NCI-H2107 (cell line): ENCODE data around the gene KLF11.
A peak's percentile ranks its signal among the peaks of the same experiment; 100 is the strongest.

Experiments
- DNase-seq: peaks from one replicate; lab custom pipeline; 2025; lab: John Stamatoyannopoulos, UW

Gene KLF11

DNA sequence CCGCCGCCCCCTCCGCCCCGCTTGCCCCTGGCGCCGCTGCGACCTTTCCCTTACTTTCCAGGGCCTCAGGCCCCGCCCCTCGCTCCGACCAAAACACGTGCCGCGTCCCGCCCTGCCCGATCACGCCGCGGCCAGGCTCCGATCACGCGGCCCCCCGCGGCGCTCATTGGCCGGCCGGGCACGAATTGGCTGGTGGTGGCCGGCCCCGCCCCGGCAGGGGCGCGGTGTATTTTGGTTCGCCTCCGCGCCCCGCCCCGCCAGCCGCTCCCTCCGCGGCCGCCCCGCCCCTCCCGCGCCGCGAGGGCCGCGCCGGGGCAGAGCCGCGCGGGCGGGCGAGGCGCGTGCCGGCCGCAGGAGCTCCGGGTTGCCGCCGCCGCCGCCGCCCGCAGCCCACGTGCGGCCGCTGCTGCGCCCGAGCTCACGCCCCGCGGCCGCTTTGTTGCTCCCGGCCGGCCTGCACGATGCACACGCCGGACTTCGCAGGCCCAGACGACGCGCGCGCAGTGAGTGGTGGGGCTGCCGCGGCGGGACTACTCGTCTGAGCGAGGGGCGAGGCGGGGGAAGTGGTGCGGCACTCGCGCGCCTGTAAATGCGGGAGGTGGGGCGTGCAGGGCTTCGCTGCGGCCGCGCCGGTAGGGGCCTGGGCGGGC is at the start of gene KLF11:
KLF11 (plus strand) TSS at position 295 of the 650 bp plus-strand sequence; CDS start at position 462, 167 bp downstream.
- peak; percentile 25 for DNase-seq

DNA sequence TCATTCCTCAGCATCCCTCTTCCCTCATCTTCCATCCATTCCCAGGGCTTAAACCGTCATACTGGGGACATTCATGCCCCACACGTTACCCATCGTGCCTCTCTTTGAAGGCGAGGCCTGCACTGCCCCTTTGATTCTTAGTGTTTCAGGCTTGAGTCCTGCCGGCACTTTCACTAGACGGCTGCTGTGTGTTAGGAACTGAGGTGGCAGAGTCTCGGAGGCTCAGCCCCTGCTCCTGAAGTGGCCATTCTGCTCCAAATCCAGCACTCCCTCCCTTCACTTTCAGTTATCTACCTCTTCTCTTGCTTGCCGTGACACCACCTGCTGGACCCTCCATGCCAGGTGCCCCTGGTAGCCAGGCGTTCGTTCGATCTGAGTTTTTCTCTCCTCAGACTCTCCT is 48.9 kb upstream of the KLF11 start:
- no peak for DNase-seq

DNA sequence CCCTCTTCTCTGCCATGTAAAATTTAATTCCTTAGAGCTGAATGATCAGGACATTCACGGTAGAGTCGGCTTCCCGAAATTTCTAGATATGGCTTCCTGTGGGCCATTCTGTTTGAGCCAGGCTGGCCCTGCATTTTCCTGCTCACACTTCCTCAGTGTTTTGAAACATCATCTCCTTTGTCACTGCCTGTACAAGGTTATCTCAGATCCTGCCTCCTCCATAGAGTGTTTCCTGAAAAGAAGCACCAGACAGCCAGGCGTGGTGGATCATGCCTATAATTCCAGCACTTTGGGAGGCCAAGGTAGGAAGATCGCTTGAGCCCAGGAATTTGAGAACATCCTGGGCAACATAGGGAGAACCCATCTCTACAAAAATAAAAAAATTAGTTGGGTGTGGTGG is 48.3 kb upstream of the KLF11 start:
- no peak for DNase-seq

DNA sequence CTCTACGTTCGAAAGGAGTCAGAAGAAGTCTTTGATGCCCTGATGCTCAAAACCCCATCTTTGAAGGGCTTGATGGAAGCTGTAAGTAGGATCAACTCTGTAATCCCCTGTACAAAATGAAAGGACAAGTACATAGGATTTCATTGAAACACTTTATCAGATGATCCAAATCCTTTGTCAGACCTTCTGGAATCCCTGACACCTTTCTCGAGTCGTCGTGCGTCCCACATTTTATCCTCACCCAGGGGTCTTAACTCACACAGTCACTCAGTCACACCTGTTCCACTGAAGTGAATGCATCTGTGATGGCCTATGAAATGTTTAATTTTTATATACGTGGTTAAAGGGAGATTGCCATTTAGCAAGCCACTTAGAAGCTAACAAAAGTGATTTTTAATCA is 47.0 kb upstream of the KLF11 start:
- no peak for DNase-seq

DNA sequence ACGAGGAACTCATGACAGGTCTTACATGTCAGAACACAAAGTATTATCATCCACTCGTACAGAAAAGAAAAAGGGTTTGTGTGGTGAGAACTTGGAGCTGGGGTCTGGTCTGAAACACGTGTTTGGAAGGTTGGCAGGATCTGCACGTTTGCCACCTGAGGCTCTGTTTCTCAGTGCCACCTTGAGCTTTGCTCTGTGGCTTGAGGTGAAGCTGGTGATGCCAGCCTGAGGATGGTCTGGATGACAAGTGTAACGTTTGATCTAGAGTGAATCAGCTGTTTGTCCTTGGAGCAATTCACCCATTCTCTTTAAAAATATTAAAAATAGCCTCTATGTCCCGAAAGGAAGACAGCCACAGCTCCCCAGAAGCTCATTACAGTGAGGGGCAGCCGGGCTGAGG is 45.4 kb upstream of the KLF11 start:
- no peak for DNase-seq

DNA sequence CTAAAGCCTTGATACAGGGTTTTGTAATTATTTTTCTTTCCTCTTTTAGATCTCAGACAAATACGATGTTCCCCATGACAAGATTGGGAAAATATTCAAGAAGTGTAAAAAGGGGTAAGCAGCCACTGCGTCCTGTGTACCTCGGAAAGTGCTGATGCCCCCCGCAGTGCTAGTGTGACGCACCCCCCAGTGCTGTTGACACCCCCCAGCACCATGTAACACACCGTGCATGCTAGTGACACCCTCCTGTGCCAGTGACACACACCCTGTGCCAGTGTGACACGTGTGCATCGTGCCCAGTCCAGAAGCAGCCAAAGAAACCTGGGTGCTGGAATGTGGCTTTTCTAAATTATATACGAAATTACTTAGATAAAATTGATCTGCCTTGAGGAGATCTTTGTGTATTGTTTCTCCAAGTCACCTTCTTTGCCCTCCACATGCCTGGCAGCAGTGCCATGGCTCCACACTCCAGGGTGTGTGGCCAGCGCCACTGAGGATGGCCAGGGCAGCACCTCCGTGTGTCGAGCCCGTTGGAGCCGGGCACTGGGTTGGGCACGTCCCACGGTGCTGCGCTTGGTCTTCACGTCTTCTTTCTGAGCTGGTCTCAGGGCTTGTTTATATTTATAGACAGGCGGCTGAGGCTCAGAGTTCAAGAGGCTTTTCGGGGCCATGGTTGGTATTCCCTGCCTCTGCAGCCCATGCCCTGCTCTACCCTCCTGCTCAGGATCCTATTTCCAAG is 44.3 kb upstream of the KLF11 start:
- DNase-seq, result no peak

DNA sequence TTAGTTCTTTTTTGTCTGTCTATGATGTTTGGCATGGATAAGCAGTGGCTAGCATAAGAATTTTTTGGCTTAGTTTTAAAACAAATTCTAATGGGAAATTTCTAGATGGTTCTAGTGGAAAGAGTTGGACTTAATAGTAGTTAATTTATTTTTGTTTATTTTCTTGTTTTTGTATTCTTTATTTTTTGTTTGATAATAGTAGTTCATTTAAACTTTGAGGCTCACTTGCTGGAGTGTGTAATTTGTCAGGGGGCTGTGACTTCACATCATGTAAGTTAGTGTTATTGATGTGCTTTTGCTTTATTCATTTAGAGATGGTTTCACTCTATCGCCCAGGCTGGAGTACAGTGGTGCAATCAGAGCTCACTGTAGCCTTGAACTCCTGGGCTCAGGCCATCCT is 43.7 kb upstream of the KLF11 start:
- DNase-seq, result no peak

DNA sequence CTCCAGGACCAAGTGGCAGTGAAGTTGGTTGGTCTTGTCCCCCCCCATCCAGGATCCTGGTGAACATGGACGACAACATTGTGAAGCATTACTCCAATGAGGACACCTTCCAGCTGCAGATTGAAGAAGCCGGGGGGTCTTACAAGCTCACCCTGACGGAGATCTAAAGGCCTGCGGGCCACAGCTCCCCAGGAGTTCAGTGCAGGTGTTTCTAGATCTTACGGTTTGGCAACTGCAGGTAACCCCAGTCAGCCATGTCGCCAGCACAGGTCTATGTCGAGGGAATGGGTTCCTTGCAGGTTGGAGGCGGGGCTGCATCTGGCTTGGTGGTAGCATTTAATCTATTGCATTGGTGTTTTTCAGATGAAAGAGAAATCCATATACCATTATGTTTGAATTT is 42.8 kb upstream of the KLF11 start:
- no peak for DNase-seq

DNA sequence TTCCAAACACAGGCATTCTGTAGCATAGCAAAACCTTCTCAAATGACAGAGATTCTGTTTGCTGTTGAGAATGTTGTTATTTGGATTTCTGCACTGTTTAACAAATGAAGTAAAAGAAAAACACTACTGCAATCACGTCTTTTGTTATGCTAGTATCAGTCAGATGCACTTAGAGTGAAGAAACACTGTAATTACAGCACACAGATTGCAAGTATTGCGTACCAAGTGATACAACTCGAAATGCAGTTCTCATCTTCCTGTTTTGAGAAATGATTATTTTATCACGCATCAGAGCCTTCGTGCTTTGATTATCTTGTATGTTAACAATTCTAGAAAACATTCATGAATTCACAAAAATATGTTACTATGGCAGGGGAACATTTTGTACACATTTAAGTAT is 41.8 kb upstream of the KLF11 start:
- no peak for DNase-seq

DNA sequence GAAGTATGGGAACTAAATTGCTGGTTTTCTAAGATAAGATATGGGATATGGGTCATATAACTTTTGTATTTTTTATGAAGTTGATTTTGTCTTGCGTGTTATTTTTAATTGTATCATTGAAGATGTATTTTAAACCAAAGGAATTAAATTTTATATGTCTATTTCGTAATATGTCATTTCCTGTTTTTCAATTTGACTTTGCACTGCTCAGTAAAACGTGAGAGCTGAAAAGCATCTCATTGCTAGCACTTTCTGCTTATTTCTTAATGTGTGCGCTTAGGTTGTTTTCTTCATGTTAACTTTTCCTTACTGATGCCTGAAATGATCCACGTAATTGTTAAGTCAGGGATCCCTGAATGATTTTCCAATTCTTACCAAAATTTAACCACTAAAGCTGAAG is 41.2 kb upstream of the KLF11 start:
- DNase-seq, result no peak

DNA sequence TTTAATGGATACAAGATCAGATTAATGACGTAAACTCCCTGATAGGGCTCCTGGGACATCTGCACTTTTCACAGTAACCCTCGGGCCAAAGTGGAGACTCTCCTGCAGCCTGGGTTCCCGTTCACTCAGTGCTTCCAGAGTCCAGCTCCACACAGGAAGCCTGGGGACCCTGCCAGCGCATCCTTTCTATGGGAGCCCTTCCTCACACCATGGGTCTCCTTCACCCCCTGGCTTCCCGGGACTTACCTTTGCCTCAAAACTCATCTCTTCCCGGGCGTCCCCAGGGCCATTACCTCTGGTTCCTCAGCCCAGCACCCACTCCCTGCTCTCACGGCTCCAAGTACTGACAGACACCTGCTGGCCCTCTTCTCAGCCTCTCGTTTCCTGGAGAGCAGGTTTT is 40.7 kb upstream of the KLF11 start:
- no peak for DNase-seq

DNA sequence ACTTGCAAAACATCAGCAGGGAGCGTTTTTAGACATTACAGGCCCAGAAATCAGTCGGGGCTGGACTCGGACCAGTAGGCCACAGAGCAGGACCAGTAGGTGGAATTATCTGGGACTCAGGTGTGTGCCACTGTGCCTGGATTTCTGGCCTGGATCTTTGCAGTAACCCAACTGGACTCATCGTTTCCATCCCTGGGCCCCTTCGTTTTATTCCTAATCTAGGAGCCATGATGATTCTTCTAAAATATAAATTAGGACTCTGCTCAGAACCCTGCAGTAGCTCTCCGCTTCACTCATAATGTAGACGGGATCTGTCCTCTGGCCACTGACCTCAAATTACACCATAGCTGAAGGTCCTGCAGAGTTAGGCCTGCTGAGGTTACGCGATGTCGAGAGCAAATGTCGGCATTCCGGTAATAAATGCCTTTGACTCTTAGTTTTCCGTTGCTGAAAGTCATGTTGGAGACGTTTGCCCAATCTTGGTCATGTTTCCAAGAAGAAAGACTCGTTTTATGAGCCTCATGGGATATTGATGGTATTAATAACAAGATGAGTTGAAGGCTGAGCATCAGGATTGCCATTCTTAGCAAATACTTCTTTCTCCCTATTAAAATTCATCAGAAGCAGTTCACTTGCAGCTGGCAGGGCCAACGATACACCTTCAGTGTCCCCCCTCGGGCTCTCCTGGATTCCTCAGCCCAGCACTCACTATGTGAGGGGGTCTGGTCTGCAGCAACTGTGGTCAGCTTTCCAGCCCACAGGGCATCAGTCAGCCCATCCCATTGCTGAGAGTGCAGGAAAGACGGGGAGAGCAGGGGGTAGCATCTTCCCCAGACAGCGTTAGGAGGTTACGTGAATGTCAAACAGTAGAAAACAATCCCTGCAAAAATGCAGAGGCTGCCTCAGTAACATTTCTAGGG is 39.9 kb upstream of the KLF11 start:
- DNase-seq, result no peak

DNA sequence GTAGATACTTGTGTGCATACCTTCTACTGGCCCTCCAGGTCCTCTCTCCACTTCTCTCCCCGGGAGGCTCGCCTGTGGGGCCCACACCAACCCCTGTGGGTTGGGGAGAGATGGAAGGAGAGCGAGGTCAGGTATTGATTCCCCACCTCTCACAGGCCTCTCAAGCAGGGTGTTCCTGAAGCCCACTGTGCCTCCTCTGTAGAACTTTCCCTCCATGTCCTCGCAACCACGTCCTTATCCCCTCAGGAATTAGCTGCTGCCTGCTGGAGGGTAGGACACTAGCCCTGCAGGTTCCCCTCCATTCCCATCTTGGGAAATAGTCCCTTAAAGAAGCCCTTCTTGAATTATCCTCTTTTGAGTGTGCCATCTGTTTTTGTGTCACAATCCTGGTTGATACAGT is 38.9 kb upstream of the KLF11 start:
- no peak for DNase-seq

DNA sequence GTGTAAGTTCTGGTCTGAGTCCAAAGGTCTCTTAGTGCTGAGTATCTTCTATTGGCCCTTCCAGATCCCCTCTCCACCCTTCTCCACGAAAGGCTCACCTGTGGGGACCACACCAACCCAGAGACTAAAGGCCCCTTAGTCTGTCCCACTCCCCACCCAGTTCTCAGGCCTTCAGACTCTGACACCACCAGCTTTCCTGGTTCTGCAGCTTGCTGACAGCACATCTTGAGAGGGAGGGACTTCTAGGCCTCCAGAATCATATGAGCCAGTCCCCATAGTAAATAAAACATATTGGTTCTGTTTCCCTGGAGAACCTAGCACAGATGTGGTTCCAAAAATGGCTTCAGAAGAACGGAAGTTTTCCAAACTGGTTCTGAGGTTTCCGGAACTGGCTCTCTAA is 38.5 kb upstream of the KLF11 start:
- no peak for DNase-seq

DNA sequence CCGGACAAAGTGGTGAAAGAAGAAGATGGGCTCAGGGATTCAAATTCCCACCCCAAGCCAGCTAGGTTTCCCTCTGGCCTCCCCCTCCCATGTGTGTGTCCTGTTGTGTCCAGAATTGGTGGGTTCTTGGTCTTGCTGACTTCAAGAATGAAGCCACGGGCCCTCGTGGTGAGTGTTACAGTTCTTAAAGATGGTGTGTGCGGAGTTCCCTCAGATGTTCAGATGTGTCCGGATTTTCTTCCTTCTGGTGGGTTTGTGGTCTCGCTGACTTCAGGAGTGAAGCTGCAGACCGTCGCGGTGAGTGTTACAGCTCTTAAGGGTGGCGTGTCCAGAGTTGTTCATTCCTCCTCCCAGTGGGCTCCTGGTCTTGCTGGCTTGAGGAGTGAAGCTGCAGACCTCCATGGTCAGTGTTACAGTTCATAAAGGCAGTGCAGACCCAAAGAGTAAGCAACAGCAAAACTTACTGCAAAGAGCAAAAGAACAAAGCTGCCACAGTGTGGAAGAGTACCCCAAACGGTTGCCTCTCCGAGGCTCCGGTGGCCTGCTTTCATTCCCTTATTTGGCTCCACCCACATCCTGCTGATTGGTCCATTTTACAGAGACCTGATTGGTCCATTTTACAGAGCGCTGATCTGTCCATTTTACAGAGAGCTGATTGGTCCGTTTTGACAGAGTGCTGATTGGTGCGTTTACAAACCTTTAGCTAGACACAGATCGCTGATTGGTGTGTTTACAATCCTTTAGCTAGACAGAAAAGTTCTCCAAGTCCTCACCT is 37.7 kb upstream of the KLF11 start:
- no peak for DNase-seq

DNA sequence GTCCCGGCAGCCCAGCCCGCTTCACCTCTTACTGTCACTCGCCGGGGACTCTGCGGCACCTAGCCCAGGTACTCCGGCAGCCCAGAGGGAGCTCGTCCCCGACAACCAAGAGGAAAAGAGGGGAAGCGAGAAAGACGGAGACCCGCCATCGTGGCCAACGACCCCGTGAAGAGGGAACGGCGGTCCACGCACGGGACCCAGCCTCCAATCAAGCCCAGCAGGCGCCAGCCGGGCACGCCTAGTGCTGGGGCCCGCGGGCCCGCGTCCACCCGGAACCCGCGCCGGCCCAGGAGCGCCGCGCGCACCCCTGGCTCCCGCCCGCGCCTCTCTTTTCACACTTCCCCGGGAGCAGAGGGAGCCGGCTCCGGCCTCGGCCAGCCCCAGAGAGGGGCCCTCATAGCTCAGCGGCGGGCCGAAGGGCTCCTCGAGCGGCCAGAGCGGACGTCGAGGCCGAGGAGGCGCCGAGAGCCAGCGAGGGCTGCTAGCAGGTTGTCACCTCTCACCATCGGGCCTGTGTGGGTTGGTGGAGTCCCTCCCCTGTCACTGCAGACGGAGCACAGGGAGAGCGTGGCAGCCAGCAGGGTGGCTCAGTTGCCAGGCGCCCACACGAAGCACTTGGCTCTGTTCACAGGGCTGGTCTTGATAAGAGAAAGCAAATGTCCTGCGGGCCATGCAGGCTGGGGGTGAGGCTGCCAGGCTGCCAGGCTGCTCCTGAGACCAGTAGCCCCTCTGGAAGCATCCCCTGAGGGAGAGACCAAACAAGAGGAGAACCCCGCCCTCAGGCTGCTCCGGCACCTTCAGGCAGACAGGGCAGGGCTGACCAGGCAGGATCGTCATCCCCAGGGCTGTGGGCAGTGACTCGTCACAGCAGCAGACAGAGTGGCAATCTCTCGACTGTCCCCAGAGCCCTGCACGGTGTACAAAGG is 36.9 kb upstream of the KLF11 start:
- DNase-seq, result peak; percentile 7

DNA sequence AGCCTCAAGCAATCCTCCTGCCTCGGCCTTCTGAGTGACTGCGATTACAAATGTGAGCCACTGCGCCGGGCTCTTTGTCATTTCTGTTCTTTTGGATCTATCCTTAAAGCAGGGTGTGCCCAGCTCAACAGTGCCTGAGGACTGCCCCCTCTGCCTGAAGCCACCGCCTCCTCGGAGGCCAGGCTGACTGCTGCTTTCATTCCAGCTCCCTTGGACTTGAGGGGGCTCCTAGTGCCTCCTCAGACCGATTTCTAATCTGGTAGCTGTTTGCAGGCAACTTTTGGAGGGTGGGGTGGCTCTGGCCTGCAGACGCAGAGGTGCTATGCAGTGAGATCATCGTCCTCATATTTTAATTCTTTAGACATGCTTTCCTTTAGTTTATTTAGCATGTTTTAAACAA is 35.9 kb upstream of the KLF11 start:
- DNase-seq, result no peak

DNA sequence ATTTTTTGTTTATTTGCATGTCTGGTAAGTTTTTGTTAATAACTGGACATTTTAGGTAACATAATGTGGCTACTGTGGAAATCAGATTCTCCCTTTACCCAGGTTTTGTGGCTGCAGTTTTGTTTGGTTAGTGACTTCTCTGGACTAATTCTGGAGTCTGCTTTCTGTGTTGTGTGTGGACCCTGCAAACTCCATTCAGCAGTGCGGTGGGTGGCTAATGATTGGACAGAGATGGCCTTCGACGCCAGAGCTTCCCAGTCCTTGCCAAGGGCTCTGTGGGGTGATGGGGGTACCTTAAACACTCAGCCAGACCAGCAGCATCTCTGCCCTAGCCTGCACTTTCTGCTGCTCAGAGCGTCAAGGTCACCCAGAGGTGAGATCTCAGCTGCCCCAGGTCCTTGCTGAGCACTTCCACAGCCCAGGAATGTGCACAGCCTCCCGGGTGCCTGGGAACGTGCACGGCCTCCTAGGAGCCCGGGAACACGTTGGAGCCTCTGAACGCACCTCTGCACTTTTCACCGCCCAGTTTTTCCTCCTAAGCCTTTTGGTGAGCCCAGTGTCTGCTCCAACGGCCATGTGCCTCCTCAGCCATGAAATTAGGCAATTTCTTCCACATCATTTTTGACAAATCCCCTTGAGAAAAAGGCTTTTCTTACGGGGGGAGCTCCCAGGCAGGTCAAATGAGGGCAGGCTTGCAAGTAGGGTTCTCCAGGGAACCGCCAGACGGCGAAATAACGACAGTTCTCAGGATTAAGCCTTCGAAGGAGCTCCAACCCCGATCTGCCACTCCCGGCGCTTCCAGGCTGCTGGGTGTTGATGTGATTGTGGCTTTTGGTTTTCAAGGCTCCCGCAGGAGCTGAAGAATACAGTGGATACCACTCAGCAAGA is 35.2 kb upstream of the KLF11 start:
- no peak for DNase-seq

DNA sequence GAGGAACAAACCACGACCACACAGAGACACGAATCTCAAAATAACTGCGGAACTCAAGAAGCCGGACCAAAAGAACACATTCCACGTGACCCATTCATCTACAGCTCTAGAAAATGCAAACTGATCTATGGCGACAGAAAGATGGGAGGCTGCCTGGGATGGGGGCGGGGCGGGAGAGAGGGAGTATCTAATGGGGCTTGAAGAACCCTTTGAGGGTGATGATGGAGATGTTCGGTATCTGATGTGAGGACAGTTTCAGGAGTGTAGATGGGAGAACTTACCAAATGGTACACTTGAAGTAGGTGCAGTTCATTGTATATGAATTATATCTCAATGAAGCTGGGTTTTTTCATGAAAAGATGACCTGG is 34.6 kb upstream of the KLF11 start:
- no peak for DNase-seq

DNA sequence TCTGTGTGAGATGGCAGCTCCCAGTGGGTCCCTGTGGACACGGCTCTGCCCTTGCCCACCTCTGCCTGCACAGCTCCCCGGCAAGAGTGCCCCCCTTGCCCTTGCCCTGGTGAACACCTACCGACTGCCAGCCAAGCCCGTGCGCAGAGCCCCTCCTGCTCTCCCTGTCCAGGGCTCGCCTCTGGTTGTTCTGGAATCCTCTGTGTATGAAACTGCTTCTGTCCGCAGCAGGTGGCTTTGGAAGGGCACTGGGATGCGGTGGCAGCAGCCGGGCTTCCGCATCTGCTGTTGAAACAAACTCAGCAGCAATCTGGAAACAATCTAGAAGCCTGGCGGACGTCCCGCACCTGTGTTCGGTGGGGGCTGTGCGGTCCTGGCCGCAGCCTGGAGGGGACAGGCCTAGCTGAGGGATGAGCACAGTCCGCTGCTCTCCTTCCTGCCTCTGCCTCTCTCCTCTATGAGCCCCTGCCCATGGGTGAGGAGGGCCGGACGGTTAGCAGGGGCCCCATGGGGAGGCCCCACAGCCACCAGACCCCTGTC is 34.0 kb upstream of the KLF11 start:
- no peak for DNase-seq
